SK-N-MC (cell line): ENCODE results near the gene TMCO4.

Experiments used
- EZH2 ChIP-seq: fragments of 200-600 bp; sonication (generic); IDR thresholded peaks from one replicate; pipeline ENCODE4 v1.6.1; 2017; ENCODE audit warnings: antibody characterized with exemption
- FOXP2 ChIP-seq: optimal IDR thresholded peaks from 2 replicates; pipeline ENCODE3; 2011; ENCODE audit warnings: mild to moderate bottlenecking, moderate library complexity; ENCODE audit not compliant: insufficient read depth; ENCODE audit errors: extremely low read length, control extremely low read depth
- POLR2AphosphoS5 ChIP-seq: IDR thresholded peaks from 2 replicates; pipeline ENCODE4 v1.6.1; 2012; ENCODE audit warnings: mild to moderate bottlenecking, low read depth, low read length, borderline replicate concordance

GRCh38 chr1:19759740-19760089, 40.0 kb downstream of the TMCO4 start:
- TF ChIP-seq POLR2AphosphoS5 (no peak), EZH2 (no peak), FOXP2 (no peak)
